GM23338 (cell line): ENCODE measurements around the gene ASAH2. TPM values are rescaled to one million over a fixed set of nuclear protein-coding genes. Genes with fewer than 3 reads are reported as not detected.
A peak's percentile ranks its signal among the peaks of the same experiment; 100 is the strongest.

Experiments used
- ATAC-seq: fragments of 200-7000 bp; cut with Tn5 transposase; 3 replicates; pipeline ENCODE4 v1.9.1; 2020
- DNase-seq: peaks from one replicate; pipeline ENCODE4 v3.0.0-alpha.2; 2015; ENCODE audit warnings: low spot score
- H2AFZ ChIP-seq: fragments of 200-600 bp; sonication (generic); 2 replicates; pipeline ENCODE4 v1.8.0; 2016; ENCODE audit warnings: antibody characterized with exemption, mild to moderate bottlenecking, moderate library complexity
- H3F3A ChIP-seq: fragments of 200-600 bp; sonication (generic); replicated peaks from 2 replicates; pipeline ENCODE4 v1.8.0; 2017; ENCODE audit warnings: antibody characterized with exemption, mixed run types, low read depth
- H3K27ac ChIP-seq: fragments of 200-600 bp; sonication (generic); 2 replicates; pipeline ENCODE4 v1.6.1; 2016; ENCODE audit warnings: low read depth
- H3K27me3 ChIP-seq: fragments of 200-600 bp; sonication (generic); 2 replicates; pipeline ENCODE4 v1.8.0; 2016; ENCODE audit warnings: mild to moderate bottlenecking, mixed run types, moderate library complexity; ENCODE audit not compliant: insufficient read depth
- H3K36me3 ChIP-seq: fragments of 200-600 bp; sonication (generic); 2 replicates; pipeline ENCODE4 v1.8.0; 2016; ENCODE audit warnings: mild to moderate bottlenecking; ENCODE audit not compliant: insufficient read depth
- H3K4me1 ChIP-seq: fragments of 200-600 bp; sonication (generic); 2 replicates; pipeline ENCODE4 v1.8.0; 2016; ENCODE audit warnings: mild to moderate bottlenecking, moderate library complexity; ENCODE audit not compliant: insufficient read depth
- H3K4me2 ChIP-seq: fragments of 200-600 bp; sonication (generic); 2 replicates; pipeline ENCODE4 v1.7.1; 2017; ENCODE audit warnings: mixed run types
- H3K4me3 ChIP-seq: fragments of 200-600 bp; sonication (generic); 2 replicates; pipeline ENCODE4 v1.6.1; 2016; ENCODE audit warnings: mixed run types
- H3K79me2 ChIP-seq: fragments of 200-600 bp; sonication (generic); replicated peaks from 2 replicates; pipeline ENCODE4 v1.8.0; 2017; ENCODE audit warnings: mild to moderate bottlenecking; ENCODE audit not compliant: insufficient read depth
- H3K9me2 ChIP-seq: fragments of 200-600 bp; sonication (generic); 2 replicates; pipeline ENCODE4 v1.8.0; 2017; ENCODE audit not compliant: insufficient read depth
- H4K20me1 ChIP-seq: fragments of 200-600 bp; sonication (generic); replicated peaks from 2 replicates; pipeline ENCODE4 v1.8.0; 2017; ENCODE audit warnings: mild to moderate bottlenecking; ENCODE audit not compliant: insufficient read depth
- H3K27ac Mint-ChIP-seq: 2 replicates; pipeline ENCODE4 v1.8.0; 2020; ENCODE audit warnings: inconsistent platforms, mild to moderate bottlenecking, moderate library complexity, mixed read lengths
- H3K27me3 Mint-ChIP-seq: 3 replicates; pipeline ENCODE4 v1.8.0; 2022; ENCODE audit warnings: low read depth, mild to moderate bottlenecking, moderate library complexity, mixed read lengths, inconsistent platforms; ENCODE audit not compliant: insufficient read depth, poor library complexity
- H3K36me3 Mint-ChIP-seq: 3 replicates; pipeline ENCODE4 v1.8.0; 2021; ENCODE audit warnings: low read depth, mild to moderate bottlenecking, inconsistent platforms, moderate library complexity, mixed read lengths
- H3K4me1 Mint-ChIP-seq: 3 replicates; pipeline ENCODE4 v1.8.0; 2020; ENCODE audit warnings: mild to moderate bottlenecking, inconsistent platforms, mixed read lengths
- H3K4me3 Mint-ChIP-seq: 3 replicates; pipeline ENCODE4 v1.8.0; 2021; ENCODE audit warnings: moderate library complexity, mild to moderate bottlenecking, inconsistent platforms, mixed read lengths
- H3K9me3 Mint-ChIP-seq: 3 replicates; pipeline ENCODE4 v1.8.0; 2020; ENCODE audit warnings: moderate library complexity, mild to moderate bottlenecking, inconsistent platforms, mixed read lengths
- CREB1 ChIP-seq: fragments of 250-450 bp; sonication (Bioruptor Pico); IDR thresholded peaks from 2 replicates; pipeline ENCODE4 v1.5.0; 2020; ENCODE audit warnings: low read depth, mild to moderate bottlenecking, moderate library complexity
- CTCF ChIP-seq, 2 experiments: fragments of 200-600 bp in 1 of 2; sonication (generic) in 1 of 2; conservative IDR thresholded peaks; 2 replicates each; pipeline versions ENCODE4 v1.5.1 to v1.6.1; 2016 to 2017; ENCODE audit warnings: antibody characterized with exemption in 2 of 2, low read depth in 2 of 2, mild to moderate bottlenecking in 2 of 2, moderate library complexity in 1 of 2
- ETS1 ChIP-seq: IDR thresholded peaks from 2 replicates; pipeline ENCODE4 v1.6.1; 2016; ENCODE audit warnings: antibody characterized with exemption
- EZH2 ChIP-seq: fragments of 200-600 bp; sonication (generic); IDR thresholded peaks from one replicate; pipeline ENCODE4 v1.8.0; 2017; ENCODE audit warnings: antibody characterized with exemption, mild to moderate bottlenecking, low read depth; ENCODE audit not compliant: unreplicated experiment
- EZH2phosphoT487 ChIP-seq: fragments of 200-600 bp; sonication (generic); IDR thresholded peaks from one replicate; pipeline ENCODE4 v1.8.1; 2018; ENCODE audit warnings: antibody characterized with exemption; ENCODE audit not compliant: unreplicated experiment
- JUNB ChIP-seq: IDR thresholded peaks from one replicate; pipeline ENCODE4 v1.6.1; 2016; ENCODE audit warnings: antibody characterized with exemption; ENCODE audit not compliant: unreplicated experiment
- NANOG ChIP-seq: IDR thresholded peaks from 2 replicates; pipeline ENCODE4 v1.6.1; 2016; ENCODE audit warnings: antibody characterized with exemption, borderline replicate concordance
- POLR2AphosphoS5 ChIP-seq: IDR thresholded peaks from 2 replicates; pipeline ENCODE4 v1.6.1; 2016; ENCODE audit warnings: antibody characterized with exemption, low read depth
- REST ChIP-seq: IDR thresholded peaks from one replicate; pipeline ENCODE4 v1.6.1; 2018; ENCODE audit warnings: antibody characterized with exemption; ENCODE audit not compliant: unreplicated experiment
- STAT1 ChIP-seq: IDR thresholded peaks from one replicate; pipeline ENCODE4 v1.6.1; 2016; ENCODE audit warnings: antibody characterized with exemption; ENCODE audit not compliant: unreplicated experiment
- ZNF114 ChIP-seq: fragments of 250-450 bp; sonication (Bioruptor Pico); IDR thresholded peaks from 2 replicates; pipeline ENCODE4 v1.5.0; 2020; ENCODE audit warnings: mild to moderate bottlenecking, moderate library complexity
- ZNF462 ChIP-seq: fragments of 250-450 bp; sonication (Bioruptor Pico); IDR thresholded peaks from 2 replicates; pipeline ENCODE4 v1.5.0; 2020; ENCODE audit warnings: mild to moderate bottlenecking, moderate library complexity
- polyA plus RNA-seq: library from polyadenylated mRNA; unstranded; fragments of >200 nt; fragmentation: Nextera tagmentation; extraction: Ambion mirVana; gene quantifications from 2 replicates; pipeline ENCODE4 v1.2.1, GENCODE V29; 2016
- total RNA-seq: library from RNA; depleted of rRNA; stranded (reverse); fragments of >200 nt; shearing (Covaris generic); gene quantifications from 2 replicates; pipeline ENCODE4 v1.2.3, GENCODE V29; 2014

ASAH2 gene
- total and polyA plus RNA-seq, 2 experiments from 2014 or later, result 0.17 to 0.92 TPM

GRCh38 chr10:50219646-50220045 is 31.7 kb downstream of the ASAH2 start:
- no peak for TF ChIP-seq EZH2
- TF ChIP-seq EZH2phosphoT487, result no peak
- no peak for TF ChIP-seq ZNF462 (CRISPR knock-in tag)
- TF ChIP-seq ZNF114 (CRISPR knock-in tag), result no peak
- TF ChIP-seq STAT1, result no peak
- TF ChIP-seq CREB1, result no peak
- TF ChIP-seq ETS1, result no peak
- TF ChIP-seq POLR2AphosphoS5, result no peak
- no peak for TF ChIP-seq NANOG
- no peak for TF ChIP-seq JUNB
- no peak for TF ChIP-seq REST
- TF ChIP-seq CTCF (conservative IDR thresholded peaks at IDR 0.05; ENCODE audit: low read depth in 2 of 2), result no peak
- Histone ChIP-seq H3K27me3 (no peaks in the 10 kb centered on the region), H3K4me1 (peaks cover 4% of the 10 kb centered on the region; the same call in 1 of the 2 replicates), H3K4me2 (no peak overlapping the region), H3K4me3 (no peak overlapping the region), H4K20me1 (no peaks in the 10 kb centered on the region), H3K36me3 (no peaks in the 10 kb centered on the region), H3F3A (no peaks in the 10 kb centered on the region), H2AFZ (peak overlapping the region; percentile 8; the same call in 1 of the 2 replicates), H3K9me2 (no peaks in the 10 kb centered on the region), H3K79me2 (no peaks in the 10 kb centered on the region), H3K27ac (no peak overlapping the region)
- no peak for ATAC-seq
- H3K36me3 Mint-ChIP-seq, result no peaks in the 10 kb centered on the region; the same call in 2 of the 3 replicates
- no peak overlapping the region for H3K4me3 Mint-ChIP-seq
- H3K27ac Mint-ChIP-seq, result no peak overlapping the region
- no peak for DNase-seq
- peaks cover 7% of the 10 kb centered on the region; the same call in 2 of the 3 replicates for H3K4me1 Mint-ChIP-seq
- H3K27me3 Mint-ChIP-seq, result no peaks in the 10 kb centered on the region
- peaks cover 5% of the 10 kb centered on the region; the same call in 1 of the 3 replicates for H3K9me3 Mint-ChIP-seq
